Upper lobe of left lung (tissue), 4 donors: ENCODE results near the gene FTO.

Source experiments
- POLR2A ChIP-seq, 4 donors: fragments of 450-650 bp; IDR thresholded peaks; one replicate each; pipeline ENCODE4 v1.5.1; 2016 to 2017; ENCODE audit warnings: antibody characterized with exemption in 4 of 4, mild to moderate bottlenecking in 2 of 4
- POLR2AphosphoS5 ChIP-seq, 2 donors: sonication (generic); formaldehyde crosslinking; IDR thresholded peaks; one replicate each; pipeline ENCODE4 v1.5.1; 2017; ENCODE audit warnings: antibody characterized with exemption in 2 of 2

GRCh38 chr16:53948734-53949430 lies 244.9 kb downstream of the FTO start:
- TF ChIP-seq POLR2A (IDR thresholded peaks at IDR 0.05), result no peak
- TF ChIP-seq POLR2AphosphoS5 (IDR thresholded peaks at IDR 0.05), result no peak
